AG04449 (cell line): Measurements from ENCODE around the gene NEMP1.

Source experiments
- CTCF ChIA-PET: fragments of 350-600 bp; formaldehyde crosslinking; extraction: SDS; loops from one replicate; lab custom pipeline; 2021; ENCODE audit warnings: antibody characterized with exemption; lab: Yijun Ruan, JAX
- POLR2A ChIA-PET: fragments of 400-600, 350-600 bp; formaldehyde crosslinking; extraction: SDS; loops from one replicate; lab custom pipeline; 2020; ENCODE audit warnings: antibody characterized with exemption, inconsistent platforms; lab: Yijun Ruan, JAX
- DNase-seq: peaks from one replicate; pipeline ENCODE4 v3.0.0-alpha.2; 2010; ENCODE audit warnings: low read depth, low spot score
- H3K4me3 ChIP-seq: 2 replicates; pipeline ENCODE4 v1.5.1; 2011; ENCODE audit warnings: low read depth, mild to moderate bottlenecking, control low read depth, low read length
- CTCF ChIP-seq: IDR thresholded peaks from one replicate; pipeline ENCODE4 v1.5.1; 2011; ENCODE audit warnings: mild to moderate bottlenecking, moderate library complexity, low read length, control low read depth, inconsistent platforms; ENCODE audit not compliant: insufficient read depth; ENCODE audit errors: missing control alignments

The NEMP1 gene

GRCh38 chr12:57107456-57108155 lies 29.0 kb upstream of the NEMP1 start:
- ChIA-PET CTCF (interaction anchor here (0.9 to 13.0 kb wide), 10 partner anchors 13 to 136 kb away, joined by 3 to 218 read pairs (median 4); partner anchors contain the start of genes NAB2 and SHMT2), POLR2A (interaction anchor here (1.0 to 7.7 kb wide), 3 partner anchors 10 to 14 kb away, joined by 5 to 64 read pairs (median 6); no protein-coding TSS in a partner anchor)
- no peak for DNase-seq
- TF ChIP-seq CTCF, result no peak
- H3K4me3 ChIP-seq, result no peak overlapping the region

DNA sequence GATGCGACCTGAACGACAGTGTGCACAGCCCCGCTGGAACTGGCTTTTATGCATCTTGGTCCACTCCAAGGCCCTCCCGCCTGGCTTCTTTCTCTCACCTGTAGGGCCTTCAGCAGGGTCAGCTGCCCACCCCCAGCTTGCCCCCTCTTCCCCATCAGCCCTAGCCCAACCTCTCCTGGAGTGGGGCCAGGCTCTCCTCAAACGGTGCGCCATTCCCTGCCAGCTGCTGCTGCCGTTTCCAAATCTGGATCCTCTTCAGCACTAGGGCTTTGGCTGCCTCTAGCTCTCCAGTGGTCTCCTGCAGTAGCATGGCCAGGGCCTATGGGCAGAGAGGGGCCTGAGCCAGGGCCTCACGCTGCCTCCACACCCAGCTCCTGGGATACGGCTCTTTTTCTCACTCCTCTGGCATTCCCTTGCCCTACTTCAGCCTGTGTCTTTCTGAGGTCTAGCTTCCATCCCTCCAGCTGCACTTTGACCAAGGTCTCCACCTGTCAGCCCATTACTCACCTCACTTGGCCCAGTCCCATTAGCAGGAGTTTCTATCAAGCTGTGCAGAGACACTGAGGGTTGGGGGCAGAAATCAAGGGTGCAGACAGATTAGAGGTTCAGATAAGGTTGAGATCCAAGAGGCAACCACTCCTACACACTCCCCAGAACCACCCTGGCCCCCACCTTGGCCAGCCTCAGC lies 27.6 kb upstream of the NEMP1 start:
- POLR2A ChIA-PET, result interaction anchor here (1.0 to 7.7 kb wide), 3 partner anchors 9 to 15 kb away, joined by 5 to 64 read pairs (median 12); no protein-coding TSS in a partner anchor
- CTCF ChIA-PET, result interaction anchor here (1.0 to 13.0 kb wide), 8 partner anchors 12 to 136 kb away, joined by 3 to 218 read pairs (median 4); partner anchors contain the start of gene NAB2

DNA sequence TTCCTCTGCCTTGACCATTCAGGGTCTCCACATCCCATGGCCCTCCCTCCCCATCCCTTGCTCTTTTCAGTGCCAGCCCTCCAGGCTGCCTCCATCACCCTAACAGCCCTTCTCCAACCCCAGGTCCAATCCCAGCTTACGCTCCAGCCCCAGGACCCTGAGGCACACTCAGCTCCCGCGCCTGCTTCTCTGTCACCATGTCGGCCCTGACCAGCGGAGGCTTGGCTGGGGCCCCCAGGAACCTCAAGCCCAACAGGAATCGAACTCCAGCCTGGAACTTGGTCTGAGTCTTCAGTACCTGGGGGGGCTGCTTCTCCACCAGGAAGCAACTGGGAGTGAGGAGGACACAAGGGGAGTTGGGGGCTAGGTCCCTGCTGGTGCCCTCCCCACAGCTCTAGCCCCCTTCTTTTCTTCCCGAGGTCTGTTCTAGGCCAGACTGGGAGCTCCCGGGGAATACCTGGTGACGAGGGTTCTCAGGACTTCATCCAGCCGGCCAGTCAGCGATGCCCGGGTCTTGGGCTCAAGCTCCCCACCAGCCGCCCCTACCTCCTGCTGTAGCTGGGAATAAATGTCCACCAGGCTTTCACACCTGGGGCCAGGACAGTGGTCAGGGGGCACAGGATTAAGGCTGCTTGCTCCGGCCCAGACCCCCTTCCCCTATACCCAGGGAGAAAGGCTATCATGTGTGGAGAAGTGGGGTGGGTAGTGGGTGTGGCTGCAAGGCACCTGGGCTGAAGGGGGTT lies 26.6 kb upstream of the NEMP1 start:
- DNase-seq, result no peak
- no peak for TF ChIP-seq CTCF
- POLR2A ChIA-PET, result interaction anchor here (1.0 to 7.7 kb wide), 4 partner anchors 8 to 36 kb away, joined by 3 to 64 read pairs (median 10); no protein-coding TSS in a partner anchor
- H3K4me3 ChIP-seq, result no peak overlapping the region
- CTCF ChIA-PET, result interaction anchor here (1.1 to 13.0 kb wide), 5 partner anchors 11 to 78 kb away, joined by 3 to 218 read pairs (median 4); partner anchors contain the start of gene NAB2

More for the DNA sequence above, 27.6 kb upstream of the NEMP1 start:
- no peak overlapping the region for H3K4me3 ChIP-seq
- DNase-seq, result no peak
- TF ChIP-seq CTCF, result no peak

DNA sequence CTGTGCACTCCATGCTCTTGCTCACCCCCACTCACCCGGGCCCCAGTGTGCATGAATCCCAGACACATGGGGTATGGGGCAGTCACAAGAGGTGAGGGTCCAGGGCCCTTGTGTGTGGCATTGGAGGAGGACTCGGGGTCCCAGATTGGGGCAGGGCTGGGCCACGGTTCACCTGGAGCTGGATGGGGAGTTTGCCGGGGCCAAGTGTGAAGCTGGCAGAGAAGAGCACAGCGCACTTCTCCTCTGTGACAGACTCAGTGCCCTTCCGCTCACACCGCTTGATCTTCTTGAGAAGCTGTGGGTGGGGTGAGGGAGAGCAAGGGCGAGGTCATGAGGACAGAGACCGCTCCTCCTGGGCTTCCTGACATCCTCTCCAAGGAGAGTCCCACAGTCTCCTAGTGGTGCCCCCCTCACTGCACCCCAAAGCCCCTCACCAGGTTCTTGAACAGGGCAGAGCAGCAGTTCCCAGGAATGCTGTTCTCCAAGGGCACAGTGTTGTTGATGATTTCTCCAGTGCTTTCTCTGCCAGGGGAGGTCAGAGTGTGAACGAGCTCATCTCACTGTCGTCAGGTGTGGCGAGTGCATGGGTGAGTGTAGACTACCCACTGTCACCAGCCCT lies 25.8 kb upstream of the NEMP1 start:
- POLR2A ChIA-PET, result interaction anchor here (1.0 to 2.7 kb wide), 4 partner anchors 10 to 35 kb away, joined by 3 to 12 read pairs (median 6); no protein-coding TSS in a partner anchor
- H3K4me3 ChIP-seq, result no peak overlapping the region
- DNase-seq, result no peak
- CTCF ChIA-PET, result interaction anchor here (1.0 to 13.0 kb wide), 6 partner anchors 8 to 79 kb away, joined by 3 to 218 read pairs (median 8); partner anchors contain the start of gene NAB2
- no peak for TF ChIP-seq CTCF

GRCh38 chr12:57103856-57104255 lies 25.3 kb upstream of the NEMP1 start:
- no peak for TF ChIP-seq CTCF
- ChIA-PET CTCF (interaction anchor here (1.0 to 13.0 kb wide), 4 partner anchors 9 to 34 kb away, joined by 4 to 218 read pairs (median 8); partner anchors contain the start of gene NAB2), POLR2A (interaction anchor here (1.1 to 2.7 kb wide), 3 partner anchors 10 to 14 kb away, joined by 4 to 12 read pairs (median 8); no protein-coding TSS in a partner anchor)
- no peak overlapping the region for H3K4me3 ChIP-seq
- no peak for DNase-seq
